IPS DF 6.9 (cell line): ENCODE results near the gene SDK1.

Source experiments
- DNase-seq: peaks from one replicate; pipeline ENCODE4 v3.0.0-alpha.2; 2013; ENCODE audit warnings: low read depth, low spot score
- H3K27ac ChIP-seq: one replicate; pipeline ENCODE4 v1.5.1; 2013; ENCODE audit warnings: low read length, control low read depth
- H3K27me3 ChIP-seq: 2 replicates; pipeline ENCODE4 v1.6.1; 2013; ENCODE audit warnings: mild to moderate bottlenecking, low read length; ENCODE audit not compliant: control insufficient read depth, insufficient read depth
- H3K36me3 ChIP-seq: 2 replicates; pipeline ENCODE4 v1.6.1; 2013; ENCODE audit warnings: low read length; ENCODE audit not compliant: control insufficient read depth, insufficient read depth
- H3K4me1 ChIP-seq: 2 replicates; pipeline ENCODE4 v1.6.1; 2013; ENCODE audit warnings: low read length; ENCODE audit not compliant: control insufficient read depth, insufficient read depth
- H3K4me3 ChIP-seq: 2 replicates; pipeline ENCODE4 v1.5.1; 2013; ENCODE audit warnings: mild to moderate bottlenecking, low read length
- H3K9me3 ChIP-seq: 2 replicates; pipeline ENCODE4 v1.6.1; 2013; ENCODE audit warnings: low read length, inconsistent platforms; ENCODE audit not compliant: control insufficient read depth, insufficient read depth
- WGBS: extraction: QIAGEN DNeasy Blood & Tissue Kit; methylation state at CpG from one replicate; pipeline ENCODE4 v1.1.7; 2013; ENCODE audit warnings: mixed read lengths, missing lambda C conversion rate; ENCODE audit not compliant: insufficient read length, insufficient coverage; 5-methylcytosine and 5-hydroxymethylcytosine counted together

The SDK1 gene

DNA sequence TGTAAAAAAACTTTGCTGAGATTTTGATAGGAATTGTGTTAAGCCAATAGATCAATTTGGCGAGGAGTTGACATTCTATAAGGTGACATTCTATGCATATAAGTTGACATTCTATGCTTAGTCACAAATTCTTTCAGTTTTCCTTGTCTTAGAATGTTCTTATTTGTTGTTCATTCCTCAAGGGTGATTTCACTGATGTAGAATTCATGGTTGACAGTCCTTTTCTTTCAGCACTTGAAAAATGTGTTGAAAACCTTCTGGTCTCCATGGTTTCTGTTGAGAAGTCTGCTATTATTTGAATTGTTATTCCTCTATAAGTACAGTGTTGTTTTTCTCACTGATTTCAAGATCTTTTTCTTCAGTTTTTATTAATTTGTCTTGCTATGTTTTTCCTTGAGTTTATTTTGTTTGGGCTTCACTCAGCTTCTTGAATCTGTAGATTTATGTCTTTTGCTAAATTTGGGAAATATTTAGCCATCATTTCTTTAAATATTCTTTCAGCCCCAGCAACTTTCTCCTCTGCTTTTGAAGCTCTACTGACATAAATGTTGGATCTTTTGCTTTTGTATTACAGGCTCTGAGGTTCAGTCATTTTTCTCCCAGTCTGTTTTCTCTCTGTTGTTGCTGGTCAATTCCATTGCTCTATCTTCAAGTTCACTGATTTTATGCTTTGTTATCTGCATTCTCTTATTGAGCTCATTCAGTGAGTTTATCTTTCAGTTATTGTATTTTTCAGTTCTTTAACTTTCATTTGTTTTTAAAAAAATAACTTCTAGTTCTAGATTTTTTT lies 154.9 kb downstream of the SDK1 start:
- WGBS = no CpG with 5 or more reads among the region's 1 CpG
- H3K4me1 ChIP-seq = no peaks in the 10 kb centered on the region
- no peaks in the 10 kb centered on the region for H3K36me3 ChIP-seq
- DNase-seq = no peak
- no peaks in the 10 kb centered on the region for H3K9me3 ChIP-seq
- H3K4me3 ChIP-seq = no peak overlapping the region
- no peaks in the 10 kb centered on the region for H3K27me3 ChIP-seq
- H3K27ac ChIP-seq = no peak overlapping the region

DNA sequence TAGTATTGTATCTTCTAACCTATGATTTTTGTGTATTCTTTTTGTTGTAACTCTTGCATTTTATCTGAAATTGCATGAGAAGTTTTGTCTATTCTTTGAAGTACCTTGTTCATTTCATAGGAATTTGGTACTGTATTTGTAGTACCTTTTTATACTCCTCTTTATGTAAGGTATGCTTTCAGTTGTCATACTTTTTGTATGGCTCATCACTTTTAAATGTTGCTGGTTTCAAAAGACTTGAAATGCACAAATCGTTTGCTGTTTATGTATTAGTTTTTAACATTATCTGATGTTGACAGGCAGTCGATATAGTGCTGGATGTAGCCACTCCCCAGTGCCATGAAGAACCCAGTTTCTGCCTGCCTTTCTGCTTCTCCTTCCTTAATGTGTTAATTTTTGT lies 158.1 kb downstream of the SDK1 start:
- no peaks in the 10 kb centered on the region for H3K36me3 ChIP-seq
- WGBS = no CpG with 5 or more reads among the region's 2 CpGs
- no peak overlapping the region for H3K4me3 ChIP-seq
- H3K9me3 ChIP-seq = no peaks in the 10 kb centered on the region
- no peaks in the 10 kb centered on the region for H3K27me3 ChIP-seq
- H3K27ac ChIP-seq = no peak overlapping the region
- no peak for DNase-seq
- no peaks in the 10 kb centered on the region for H3K4me1 ChIP-seq

DNA sequence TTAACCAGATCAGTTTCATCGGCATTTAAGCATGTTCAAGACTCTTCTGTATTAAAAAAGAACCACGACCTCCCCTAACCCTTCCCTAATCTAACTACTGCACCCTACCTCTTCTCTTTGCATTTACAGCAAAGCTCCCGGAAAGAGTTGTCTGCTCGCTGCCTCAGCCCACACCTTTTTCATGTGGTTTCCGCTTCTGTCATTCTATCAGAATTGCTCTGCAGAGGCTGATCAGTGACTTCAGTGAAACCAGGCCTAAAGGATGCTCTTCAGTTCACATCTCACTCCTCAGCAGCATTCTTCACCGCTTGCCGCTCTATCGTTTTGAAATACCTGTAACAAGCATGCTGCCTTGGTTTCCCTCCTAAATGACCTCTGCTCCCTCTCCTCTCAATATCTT lies 160.9 kb downstream of the SDK1 start:
- Histone ChIP-seq H3K27ac (no peak overlapping the region), H3K36me3 (no peaks in the 10 kb centered on the region), H3K27me3 (no peaks in the 10 kb centered on the region), H3K9me3 (no peaks in the 10 kb centered on the region), H3K4me1 (no peaks in the 10 kb centered on the region), H3K4me3 (no peak overlapping the region)
- DNase-seq = no peak
- 100% methylated on average over 1 of the region's 8 CpGs for WGBS

DNA sequence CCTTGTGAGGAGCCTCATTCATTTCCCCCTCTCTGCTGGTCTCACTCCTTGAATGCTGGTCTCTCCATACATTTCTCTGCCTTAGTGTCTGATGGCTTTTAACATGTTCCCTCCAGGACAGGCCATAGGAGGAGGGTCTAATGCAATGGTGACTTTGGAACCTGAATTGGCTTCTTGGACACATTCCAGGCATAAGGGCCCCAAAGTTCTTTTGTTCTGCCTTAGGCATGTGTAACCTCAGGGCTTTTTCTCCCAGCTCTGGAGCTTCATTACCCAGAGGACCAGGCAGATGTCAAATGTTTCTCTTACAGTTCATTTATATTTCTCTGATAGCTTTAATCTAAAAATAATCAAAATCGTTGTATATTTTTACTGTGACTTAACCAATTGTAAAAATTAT lies 162.6 kb downstream of the SDK1 start:
- Histone ChIP-seq H3K27ac (no peak overlapping the region), H3K9me3 (no peaks in the 10 kb centered on the region), H3K4me3 (no peak overlapping the region), H3K4me1 (no peaks in the 10 kb centered on the region), H3K27me3 (no peaks in the 10 kb centered on the region), H3K36me3 (no peaks in the 10 kb centered on the region)
- WGBS = no CpG with 5 or more reads among the region's 1 CpG
- DNase-seq = no peak

DNA sequence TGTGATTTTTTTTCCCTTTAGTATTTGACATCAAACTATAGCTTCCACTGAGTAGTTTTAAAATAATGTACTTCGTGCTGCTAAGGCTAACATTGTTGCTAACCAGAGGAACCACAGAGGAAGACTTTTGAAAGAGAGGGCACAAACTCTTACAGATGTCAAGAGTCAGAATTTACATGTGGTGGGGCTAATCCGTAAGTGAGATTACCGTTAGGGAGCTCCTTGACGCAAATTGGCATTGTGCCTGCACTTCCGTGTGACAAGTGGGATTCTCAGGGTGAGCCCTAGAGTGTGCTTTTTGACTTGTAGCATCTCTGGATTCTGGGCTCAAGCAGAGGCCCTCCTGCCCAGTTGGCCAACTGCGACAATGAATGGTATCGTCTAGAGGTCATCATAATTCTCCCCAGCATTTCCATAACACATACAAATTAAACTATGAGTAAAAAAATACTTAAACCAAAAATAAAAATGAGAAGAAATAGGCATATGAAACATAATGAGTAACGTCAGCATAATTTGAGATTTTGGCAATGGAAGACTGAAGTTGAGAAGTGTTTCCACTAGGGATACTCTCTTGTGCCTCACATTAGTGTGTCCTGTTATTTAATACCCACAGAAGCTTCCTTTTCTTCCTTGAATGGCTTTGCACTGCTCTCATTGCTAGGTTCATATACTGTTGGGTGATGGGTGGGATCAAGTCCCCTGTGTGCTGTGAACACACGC lies 164.0 kb downstream of the SDK1 start:
- Histone ChIP-seq H3K4me3 (no peak overlapping the region), H3K9me3 (no peaks in the 10 kb centered on the region), H3K4me1 (no peaks in the 10 kb centered on the region), H3K27me3 (no peaks in the 10 kb centered on the region), H3K36me3 (no peaks in the 10 kb centered on the region), H3K27ac (no peak overlapping the region)
- no CpG with 5 or more reads among the region's 9 CpGs for WGBS
- DNase-seq = no peak

DNA sequence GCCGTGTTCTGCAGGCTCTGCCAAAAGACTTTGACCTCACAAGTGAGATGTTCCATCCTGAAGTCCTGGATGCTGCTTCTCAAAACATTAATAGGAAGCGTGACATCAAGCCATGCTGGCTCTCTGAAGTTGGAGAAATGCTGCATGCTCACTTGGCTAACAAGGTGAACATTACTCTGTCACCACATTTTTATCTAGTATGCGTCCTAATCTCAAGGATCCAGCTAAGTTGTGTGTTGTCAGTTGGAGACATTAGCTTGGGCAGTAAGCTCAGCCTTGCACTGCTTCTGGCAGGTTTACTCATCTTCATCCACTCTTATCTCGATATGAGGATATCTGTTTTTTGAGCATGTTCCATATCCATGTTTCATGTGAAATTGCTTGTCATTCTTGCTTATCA lies 165.2 kb downstream of the SDK1 start:
- DNase-seq = no peak
- H3K4me3 ChIP-seq = no peak overlapping the region
- no peak overlapping the region for H3K27ac ChIP-seq
- H3K9me3 ChIP-seq = no peaks in the 10 kb centered on the region
- no peaks in the 10 kb centered on the region for H3K4me1 ChIP-seq
- H3K36me3 ChIP-seq = no peaks in the 10 kb centered on the region
- WGBS = no CpG with 5 or more reads among the region's 4 CpGs
- no peaks in the 10 kb centered on the region for H3K27me3 ChIP-seq

DNA sequence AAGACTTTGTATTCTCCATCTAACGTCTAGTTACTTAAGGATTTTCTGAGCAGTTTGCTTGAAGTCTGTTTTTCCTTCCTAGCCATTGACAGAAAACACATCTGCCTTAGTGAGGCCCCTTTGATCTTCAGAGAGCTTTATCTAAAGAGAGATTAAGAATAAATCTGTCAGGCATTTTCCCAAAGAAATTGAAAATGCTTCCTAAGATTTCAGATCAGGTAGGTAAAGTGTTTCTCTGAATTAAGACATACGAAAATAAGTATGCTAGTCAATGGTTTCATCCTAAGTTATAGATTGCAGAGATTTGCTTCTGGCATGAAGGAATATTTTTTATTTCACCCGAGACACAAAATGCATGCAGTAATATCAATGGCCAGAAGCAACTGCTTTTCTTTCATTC lies 168.6 kb downstream of the SDK1 start:
- no peak for DNase-seq

DNA sequence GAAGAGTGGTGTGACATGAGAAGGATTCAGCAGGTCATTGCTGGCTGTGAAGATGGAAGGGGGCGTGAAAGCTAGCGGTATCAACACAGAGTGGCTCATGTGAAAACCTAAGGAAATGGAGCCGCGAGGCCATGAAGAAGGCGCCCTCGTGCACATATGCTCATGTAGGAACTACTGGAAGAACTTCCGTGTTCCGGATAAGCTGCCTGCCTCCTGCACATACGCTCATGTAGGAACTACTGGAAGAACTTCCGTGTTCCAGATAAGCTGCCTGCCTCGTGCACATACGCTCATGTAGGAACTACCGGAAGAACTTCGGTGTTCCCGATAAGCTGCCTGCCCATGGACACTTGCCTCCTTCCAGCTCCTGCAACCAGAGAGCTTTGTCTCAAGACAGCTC lies 179.1 kb downstream of the SDK1 start:
- no peak for DNase-seq

More for the DNA sequence above, 168.6 kb downstream of the SDK1 start:
- Histone ChIP-seq H3K9me3 (no peaks in the 10 kb centered on the region), H3K4me3 (no peak overlapping the region), H3K4me1 (peaks cover 2% of the 10 kb centered on the region; the same call in 1 of the 2 replicates), H3K27me3 (no peaks in the 10 kb centered on the region), H3K27ac (no peak overlapping the region), H3K36me3 (no peaks in the 10 kb centered on the region)
- no CpG with 5 or more reads among the region's 3 CpGs for WGBS

DNA sequence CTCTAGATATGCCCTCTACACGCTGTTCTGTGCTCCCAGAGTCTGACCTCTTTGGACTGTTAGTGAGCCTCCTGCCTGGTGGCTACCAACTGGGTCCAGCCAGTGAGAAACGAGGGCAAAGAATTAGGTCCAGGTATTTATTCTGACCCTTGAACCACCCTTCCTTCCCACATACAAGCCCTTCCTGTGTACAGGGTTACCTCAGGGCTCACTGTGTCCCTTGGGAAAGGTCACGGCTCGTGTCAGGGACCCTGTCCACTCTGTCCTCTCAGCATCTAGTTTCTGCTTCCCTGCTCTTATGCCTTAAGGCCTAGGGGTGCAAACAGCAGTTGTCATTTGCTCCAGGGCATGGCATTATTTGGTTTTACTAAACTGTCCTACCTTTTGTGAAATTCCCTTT lies 180.4 kb downstream of the SDK1 start:
- no peaks in the 10 kb centered on the region for H3K9me3 ChIP-seq
- H3K4me1 ChIP-seq = no peaks in the 10 kb centered on the region
- no CpG with 5 or more reads among the region's 4 CpGs for WGBS
- H3K36me3 ChIP-seq = no peaks in the 10 kb centered on the region
- no peak for DNase-seq
- no peaks in the 10 kb centered on the region for H3K27me3 ChIP-seq
- no peak overlapping the region for H3K4me3 ChIP-seq
- H3K27ac ChIP-seq = no peak overlapping the region

More for the DNA sequence above, 179.1 kb downstream of the SDK1 start:
- H3K27ac ChIP-seq = no peak overlapping the region
- H3K4me3 ChIP-seq = no peak overlapping the region
- H3K9me3 ChIP-seq = no peaks in the 10 kb centered on the region
- no CpG with 5 or more reads among the region's 15 CpGs for WGBS
- no peaks in the 10 kb centered on the region for H3K27me3 ChIP-seq
- no peaks in the 10 kb centered on the region for H3K36me3 ChIP-seq
- no peaks in the 10 kb centered on the region for H3K4me1 ChIP-seq

DNA sequence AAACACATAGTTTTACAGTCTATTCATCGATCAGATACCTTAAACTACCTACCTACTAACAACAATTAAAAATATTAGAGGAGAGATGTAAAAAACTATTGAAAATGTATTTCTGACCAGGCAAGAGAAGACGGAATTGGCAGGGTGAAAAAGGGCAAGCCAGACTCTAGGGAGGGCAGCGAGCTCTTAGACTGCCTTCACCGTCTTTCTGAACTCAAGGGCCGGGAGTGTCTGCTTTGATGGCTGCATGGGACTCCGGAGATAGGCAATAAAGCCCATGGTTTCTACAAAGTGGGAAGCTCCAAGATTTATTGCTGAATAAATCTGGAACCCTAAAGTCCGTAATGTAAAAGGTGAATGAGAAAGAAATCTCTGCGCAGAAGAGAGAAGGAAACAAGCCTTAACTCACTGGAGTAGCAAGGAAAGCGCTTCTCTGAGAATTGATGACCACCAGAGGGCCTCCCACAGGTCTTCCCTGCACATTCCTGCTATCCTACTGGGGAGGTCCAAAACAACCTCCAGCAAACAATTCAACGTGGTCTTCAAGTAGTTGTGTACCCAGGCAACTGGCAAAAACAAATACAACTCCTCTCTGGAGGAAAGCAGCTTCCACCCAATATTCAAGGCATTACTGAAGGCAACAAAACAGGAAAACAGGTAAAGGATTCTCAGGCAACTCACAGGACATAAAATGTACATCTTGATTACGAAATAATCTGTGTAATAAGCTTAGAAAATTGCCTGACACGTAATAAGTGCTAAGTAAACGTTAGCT lies 181.3 kb downstream of the SDK1 start:
- no CpG with 5 or more reads among the region's 13 CpGs for whole genome bisulfite sequencing

More for the DNA sequence above, 181.3 kb downstream of the SDK1 start:
- no peak overlapping the region for H3K27ac ChIP-seq
- no peaks in the 10 kb centered on the region for H3K4me1 ChIP-seq
- no peaks in the 10 kb centered on the region for H3K9me3 ChIP-seq
- no peak overlapping the region for H3K4me3 ChIP-seq
- DNase-seq = peak; percentile 64
- no peaks in the 10 kb centered on the region for H3K36me3 ChIP-seq
- no peaks in the 10 kb centered on the region for H3K27me3 ChIP-seq
